SHP77 (cell line): Measurements from ENCODE around the gene AUTS2.

ENCODE experiments used
- DNase-seq, 2 experiments: peaks; one replicate each; lab custom pipeline; 2025; lab: John Stamatoyannopoulos, UW

Gene AUTS2

DNA sequence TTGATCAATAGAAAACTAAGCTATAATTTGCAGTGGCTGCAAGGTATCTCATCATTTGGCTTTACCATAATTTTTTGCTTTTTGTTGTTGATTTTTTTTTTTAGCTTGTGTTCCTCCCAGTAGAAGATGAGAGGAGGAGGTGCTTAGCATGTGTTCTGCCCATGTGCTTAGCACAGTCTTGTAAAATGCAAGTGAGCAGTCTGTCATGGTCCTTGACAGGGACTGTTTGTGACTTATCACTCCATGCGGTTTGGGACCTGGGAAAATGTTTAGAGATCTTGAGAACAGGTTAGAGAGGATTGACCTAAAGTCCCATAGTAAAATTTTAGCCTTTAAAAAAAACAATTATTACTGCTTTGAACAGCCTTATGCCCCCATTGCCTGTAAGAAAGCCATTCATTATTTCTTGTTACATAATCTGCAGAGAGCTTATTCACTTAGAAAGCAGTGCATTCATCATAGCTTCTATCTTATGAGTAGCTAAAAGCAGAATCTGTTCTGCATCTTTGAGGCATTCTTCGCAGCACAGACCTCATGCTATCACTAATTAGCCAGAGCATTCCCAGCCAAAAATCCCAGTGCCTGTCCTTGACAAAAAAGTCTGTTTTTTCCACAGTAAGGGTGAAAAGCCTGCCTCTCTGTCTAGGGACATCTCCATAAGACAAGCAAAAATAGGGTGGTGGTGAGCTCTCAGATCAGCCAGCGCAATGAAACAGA lies 784.9 kb downstream of the AUTS2 start:
- no peak for DNase-seq

DNA sequence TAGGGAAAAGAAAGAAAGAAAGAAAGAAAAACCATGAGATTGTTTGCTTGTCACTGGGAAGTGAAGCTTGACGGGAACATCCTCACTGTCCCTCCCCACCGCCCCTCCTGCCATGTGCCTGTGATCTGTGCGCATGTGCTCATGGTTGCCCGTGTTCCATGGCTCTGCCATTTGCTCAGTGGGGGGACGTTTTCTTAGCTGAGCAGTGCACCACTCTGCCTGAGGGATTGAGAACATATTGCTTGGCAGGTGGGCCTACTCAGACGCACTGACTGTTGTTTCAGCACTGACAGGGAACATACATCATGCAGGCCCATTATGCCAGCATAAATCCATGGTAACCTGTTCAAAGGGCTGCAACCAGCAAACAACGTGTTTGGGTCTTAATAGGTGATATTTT lies 785.7 kb downstream of the AUTS2 start:
- DNase-seq: no peak

DNA sequence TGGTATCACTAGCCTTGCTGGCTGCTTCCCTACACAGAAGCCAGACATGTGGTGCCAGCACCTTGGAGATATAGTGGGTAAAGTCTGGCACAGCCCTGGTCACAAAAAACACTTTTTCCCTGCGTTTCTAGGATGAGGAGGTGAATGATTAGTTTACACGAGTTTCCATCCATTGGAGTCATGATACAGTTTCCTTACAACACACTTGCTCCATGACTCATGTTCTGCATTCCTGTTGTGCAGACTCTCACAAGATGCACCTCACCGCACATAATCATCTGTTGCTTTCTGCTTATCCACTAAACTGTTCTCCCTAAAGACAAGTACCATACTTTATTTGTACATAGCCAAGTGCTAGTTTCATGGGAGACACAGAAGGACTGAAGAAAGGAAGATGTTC lies 786.6 kb downstream of the AUTS2 start:
- DNase-seq: no peak

DNA sequence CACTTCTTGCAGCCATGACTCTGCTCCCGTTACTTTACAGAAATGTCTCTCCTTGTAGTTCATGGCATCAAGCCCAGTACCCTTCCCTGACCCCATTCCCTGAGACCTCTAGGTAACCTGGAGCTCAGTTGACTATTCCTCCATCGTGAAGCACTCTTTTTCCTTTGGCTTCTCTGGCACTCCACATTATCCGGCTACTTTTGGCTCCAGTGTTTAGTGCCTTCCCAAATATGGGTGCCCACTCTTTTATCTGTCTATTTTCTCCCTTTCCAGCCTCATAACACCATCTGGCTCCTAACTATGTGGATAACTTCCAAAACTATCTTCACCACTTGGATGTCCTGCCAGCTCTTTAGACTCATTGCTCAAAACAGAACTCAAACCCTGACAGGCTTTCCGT lies 788.9 kb downstream of the AUTS2 start:
- no peak for DNase-seq

DNA sequence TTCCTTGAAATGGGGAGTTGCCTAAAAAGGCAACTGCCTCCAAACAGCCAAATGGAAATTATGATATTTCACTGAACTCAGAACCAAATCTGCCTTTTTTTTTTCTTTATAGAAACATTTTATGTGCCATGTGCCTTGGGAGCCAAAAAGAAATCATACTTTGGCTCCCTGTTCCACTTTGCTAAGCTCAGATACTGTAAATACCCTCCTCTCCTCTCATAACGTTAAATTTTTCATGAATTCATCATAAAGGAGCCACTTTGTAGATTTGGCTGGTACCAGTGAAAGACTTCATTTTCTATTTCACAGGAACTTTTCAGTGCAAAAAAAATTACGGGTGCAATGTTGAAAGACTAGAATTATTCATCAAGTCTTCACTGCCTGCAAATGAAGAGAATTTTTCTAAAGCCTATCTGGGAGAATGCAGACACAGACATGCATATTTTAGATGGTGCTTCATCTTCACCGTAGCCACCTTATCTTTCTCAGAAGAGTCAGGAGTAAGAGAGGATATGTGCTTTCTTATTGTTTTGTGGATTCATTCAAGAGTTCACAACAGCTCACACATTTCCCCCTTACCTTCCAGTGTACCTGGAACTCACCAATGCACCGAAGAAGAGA lies 791.4 kb downstream of the AUTS2 start:
- no peak for DNase-seq

- DNase-seq: no peak
These were observed 792.0 kb downstream of the AUTS2 start for GRCh38 chr7:70390251-70390650.

- DNase-seq: no peak
These were observed 794.1 kb downstream of the AUTS2 start for GRCh38 chr7:70392256-70392876.

DNA sequence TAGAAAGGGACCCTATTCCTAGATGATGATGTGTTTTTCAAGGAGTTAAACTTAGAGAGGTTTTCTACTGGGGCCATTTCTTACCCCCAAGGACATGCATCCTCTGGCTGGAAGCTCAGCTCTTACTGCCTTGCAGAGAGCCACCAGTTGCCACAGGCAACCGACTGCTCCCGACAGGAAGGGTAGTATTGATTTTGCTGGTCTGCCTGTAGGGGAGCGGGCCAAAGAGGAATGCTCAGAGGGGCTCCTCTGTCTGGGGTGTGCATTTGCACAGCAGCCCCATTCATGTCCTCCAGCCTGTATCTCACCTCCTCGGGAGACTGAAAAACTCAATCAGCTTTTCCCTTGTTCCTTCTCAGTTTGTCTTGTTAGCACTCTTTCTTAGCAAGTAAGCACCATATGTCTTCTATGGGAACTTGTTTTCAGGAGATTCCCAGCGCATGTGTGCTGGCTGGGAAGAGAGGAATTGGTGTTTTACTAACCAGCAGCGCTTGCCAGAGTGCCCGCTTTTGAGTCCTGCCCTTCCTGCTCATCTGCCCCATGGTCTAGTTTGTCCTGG lies 794.7 kb downstream of the AUTS2 start:
- DNase-seq: no peak

- no peak for DNase-seq
These were observed 795.7 kb downstream of the AUTS2 start for GRCh38 chr7:70393956-70394355.

DNA sequence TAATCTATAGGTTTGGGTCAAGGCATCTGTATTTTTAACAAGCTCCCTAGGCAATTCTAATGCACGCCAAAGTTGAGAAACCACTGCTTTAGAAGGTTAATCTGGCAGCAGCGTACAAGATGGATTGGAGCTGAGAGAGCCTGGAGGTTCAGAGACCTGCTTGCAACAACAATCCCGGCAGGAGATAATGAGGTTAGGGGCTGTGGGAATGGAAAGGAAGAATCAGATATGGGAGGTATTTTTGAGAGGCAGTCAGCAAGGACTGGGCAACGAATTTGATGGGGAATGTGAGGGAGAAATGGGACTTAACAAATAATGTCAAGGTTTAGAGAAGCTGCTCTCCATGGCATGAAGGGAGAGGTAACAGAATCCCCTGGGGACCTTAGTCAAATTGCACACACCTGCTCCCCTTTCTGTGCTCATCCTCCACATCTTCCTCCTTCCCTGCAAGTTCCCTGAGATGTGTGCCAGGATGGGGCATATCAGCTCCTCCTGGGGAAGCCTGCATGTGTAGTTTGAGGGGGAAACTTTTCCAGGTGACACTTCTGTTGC lies 802.6 kb downstream of the AUTS2 start:
- DNase-seq: no peak

DNA sequence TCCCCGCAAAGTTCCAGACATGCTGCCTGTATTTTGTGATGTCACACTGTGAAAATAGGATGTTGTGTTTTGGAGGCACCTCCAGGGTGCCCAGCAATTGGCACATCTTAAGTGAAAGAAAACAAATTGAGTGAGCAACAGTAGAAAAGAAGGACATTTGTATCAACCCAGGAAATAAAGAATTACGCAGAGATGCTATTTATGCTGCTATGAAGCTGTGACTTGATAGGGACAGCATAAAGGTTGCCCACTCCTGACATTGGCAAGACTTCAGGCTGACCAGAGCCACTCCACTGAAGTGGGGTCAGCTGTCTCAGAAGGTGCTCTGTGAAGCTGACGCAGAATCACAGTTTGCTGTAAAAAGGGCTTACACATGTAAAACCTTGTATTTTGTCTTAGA lies 803.8 kb downstream of the AUTS2 start:
- DNase-seq: no peak

GRCh38 chr7:70405241-70405640 lies 807.0 kb downstream of the AUTS2 start:
- DNase-seq: no peak

- no peak for DNase-seq
These were observed 808.1 kb downstream of the AUTS2 start for GRCh38 chr7:70406186-70406949.

DNA sequence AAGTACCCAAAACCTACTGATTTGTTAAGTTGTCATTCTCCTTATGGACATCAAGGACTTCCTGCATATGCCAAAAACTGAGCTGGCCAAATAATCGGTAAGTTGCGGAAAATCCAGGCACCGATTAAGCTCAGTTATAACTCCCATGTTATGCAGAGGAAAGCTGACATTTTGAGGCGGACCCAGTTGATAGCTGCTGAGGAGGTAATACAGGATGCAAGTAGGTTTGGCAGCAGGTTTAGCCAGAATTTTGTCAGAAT lies 808.6 kb downstream of the AUTS2 start:
- DNase-seq: no peak

- no peak for DNase-seq
These were observed 810.2 kb downstream of the AUTS2 start for GRCh38 chr7:70408477-70408876.

GRCh38 chr7:70408891-70409290 lies 810.6 kb downstream of the AUTS2 start:
- no peak for DNase-seq

GRCh38 chr7:70410134-70410750 lies 812.0 kb downstream of the AUTS2 start:
- no peak for DNase-seq

DNA sequence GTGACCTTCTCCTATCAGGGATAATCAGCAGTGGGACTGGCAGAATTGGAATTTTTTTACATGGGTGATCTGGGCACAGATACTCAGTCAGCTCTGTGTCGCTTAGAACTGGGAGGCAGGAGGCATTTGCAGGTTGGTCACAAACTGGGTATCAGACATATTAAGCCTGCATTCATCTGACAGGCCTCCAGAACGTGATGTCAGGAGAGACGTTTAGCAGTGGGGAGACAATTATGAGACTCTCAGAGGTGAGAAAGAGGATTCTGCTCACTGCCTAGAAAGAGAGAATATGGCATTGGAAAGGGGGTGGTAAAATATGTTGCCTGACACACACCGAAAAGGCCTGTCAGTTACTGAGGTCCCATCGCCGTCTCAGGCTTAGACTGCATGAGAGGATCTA lies 816.1 kb downstream of the AUTS2 start:
- DNase-seq: no peak

DNA sequence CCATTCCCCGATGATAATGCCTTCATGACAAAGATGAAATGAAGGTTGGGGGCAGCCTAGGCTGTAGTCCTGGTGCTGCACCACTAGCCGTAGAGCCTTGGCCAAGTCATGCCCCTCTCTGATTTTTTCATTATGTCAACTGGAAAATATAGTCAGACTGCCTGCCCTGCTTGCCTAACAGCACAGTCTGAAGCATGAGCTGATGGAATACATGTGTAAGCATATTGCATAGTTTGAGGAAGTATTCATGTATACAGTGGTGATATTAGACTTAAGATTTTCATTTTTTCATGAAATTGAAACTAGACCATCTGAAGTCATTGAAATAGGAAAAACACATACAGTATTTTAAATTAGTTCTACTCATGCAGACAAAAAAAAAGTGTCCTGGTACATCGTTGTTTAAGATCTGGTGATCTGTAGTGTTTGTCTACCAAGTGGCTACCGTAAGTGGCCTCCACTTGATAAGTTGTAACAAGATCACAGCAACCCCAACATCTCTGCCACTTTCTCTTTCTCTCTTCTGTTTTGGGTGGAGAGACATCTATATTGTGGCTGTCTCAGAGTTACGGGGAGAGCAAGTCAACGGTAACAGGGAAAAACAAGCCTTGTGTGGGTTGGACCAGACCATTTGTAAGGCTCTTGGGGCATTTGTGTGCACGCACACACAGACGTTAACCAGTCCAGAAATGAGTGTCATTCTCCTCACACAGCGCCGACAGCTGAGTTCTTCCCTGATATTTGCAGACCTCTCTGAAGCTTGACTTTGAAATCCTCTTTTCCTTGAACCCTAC lies 817.1 kb downstream of the AUTS2 start:
- DNase-seq: no peak

DNA sequence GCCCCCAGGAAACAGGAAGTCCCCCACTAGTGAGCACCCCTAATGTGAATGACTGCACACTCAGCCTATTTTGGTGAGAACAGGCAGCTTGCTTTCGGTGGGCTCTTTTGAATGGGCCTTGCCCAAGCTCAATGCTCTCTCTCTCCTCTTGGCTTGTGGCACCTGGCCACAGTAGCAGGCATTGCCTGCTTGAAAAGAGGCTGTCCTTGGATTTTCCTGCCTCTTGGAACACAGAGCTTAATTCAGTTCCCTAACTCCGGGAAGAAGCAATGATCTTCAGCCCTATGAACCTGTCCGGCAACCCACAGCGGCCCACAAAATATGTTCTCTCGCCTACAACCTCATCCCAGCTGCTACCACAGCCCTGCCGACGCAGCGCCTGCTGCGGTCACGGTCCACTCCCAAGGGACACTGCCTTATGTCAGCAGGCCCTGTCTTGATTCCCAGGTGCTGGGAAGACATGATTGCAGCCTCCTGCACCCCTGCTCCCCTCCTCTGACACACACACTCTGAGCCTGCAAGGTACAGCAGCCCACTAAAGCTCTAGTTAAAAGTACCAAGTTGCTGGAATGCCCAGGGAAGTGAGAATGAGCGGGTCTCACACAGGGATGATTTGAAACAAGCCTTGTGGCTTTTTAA lies 818.2 kb downstream of the AUTS2 start:
- no peak for DNase-seq
